ENCODE results near the gene EBP.

EBP gene

GRCh38 chrX:48490661-48491060, 30.9 kb upstream of the EBP start:
- no peak overlapping the region for H3K27ac ChIP-seq (replicated peaks)

GRCh38 chrX:48491809-48492208, 29.8 kb upstream of the EBP start:
- H3K4me3 ChIP-seq (replicated peaks; ENCODE audit: insufficient read depth, low read length), result no peak overlapping the region
- H3K27ac ChIP-seq (replicated peaks), result no peak overlapping the region
- no peaks in the 10 kb centered on the region for H3K27me3 ChIP-seq (ENCODE audit: insufficient read depth, poor library complexity, severe bottlenecking)
- TF ChIP-seq GABPA (IDR thresholded peaks at IDR 0.05; ENCODE audit: low read depth) (no peak), REST (IDR thresholded peaks at IDR 0.05; ENCODE audit: insufficient replicate concordance, low read depth) (no peak)
- no peak for DNase-seq (ENCODE audit: low read depth in 1 of 2, low spot score in 1 of 2)

More at GRCh38 chrX:48490661-48491060, 30.9 kb upstream of the EBP start:
- no peaks in the 10 kb centered on the region for H3K27me3 ChIP-seq (ENCODE audit: insufficient read depth, poor library complexity, severe bottlenecking)
- TF ChIP-seq CTCF (IDR thresholded peaks at IDR 0.05; ENCODE audit: insufficient read depth, low read length), result no peak
- TF ChIP-seq GABPA (IDR thresholded peaks at IDR 0.05; ENCODE audit: low read depth), result no peak
- no peak for TF ChIP-seq REST (IDR thresholded peaks at IDR 0.05; ENCODE audit: insufficient replicate concordance, low read depth)
- TF ChIP-seq POLR2AphosphoS5 (IDR thresholded peaks at IDR 0.05; ENCODE audit: low read depth), result no peak
- TF ChIP-seq SPI1 (IDR thresholded peaks at IDR 0.05; ENCODE audit: borderline replicate concordance, low read depth), result no peak
- no peak for DNase-seq (ENCODE audit: low read depth in 1 of 2, low spot score in 1 of 2)
- no peak overlapping the region for H3K4me3 ChIP-seq (replicated peaks; ENCODE audit: insufficient read depth, low read length)

GRCh38 chrX:48492293-48492910, 29.2 kb upstream of the EBP start:
- TF ChIP-seq POLR2AphosphoS5 (IDR thresholded peaks at IDR 0.05; ENCODE audit: low read depth) (no peak), CTCF (IDR thresholded peaks at IDR 0.05; ENCODE audit: insufficient read depth, low read length) (no peak), GABPA (IDR thresholded peaks at IDR 0.05; ENCODE audit: low read depth) (no peak), SPI1 (IDR thresholded peaks at IDR 0.05; ENCODE audit: borderline replicate concordance, low read depth) (no peak), REST (IDR thresholded peaks at IDR 0.05; ENCODE audit: insufficient replicate concordance, low read depth) (no peak)
- peak in 1 of 2 experiments; percentile 34 for DNase-seq (ENCODE audit: low read depth in 1 of 2, low spot score in 1 of 2)
- Histone ChIP-seq H3K4me3 (replicated peaks; ENCODE audit: insufficient read depth, low read length) (no peak overlapping the region), H3K27ac (replicated peaks) (no peak overlapping the region), H3K27me3 (ENCODE audit: insufficient read depth, poor library complexity, severe bottlenecking) (no peaks in the 10 kb centered on the region)

All from HL-60 (cell line).